K562 (cell line): ENCODE data around the gene TNNT2. TPM values are rescaled to one million over a fixed set of nuclear protein-coding genes. Genes with fewer than 3 reads are reported as not detected.

Source experiments
- ATAC-seq: fragments of 200-7000 bp; cut with Tn5 transposase; 3 replicates; pipeline ENCODE4 v1.9.1; 2020; ENCODE audit warnings: moderate library complexity
- BruUV-seq: library from RNA; stranded (reverse); fragments of 400-500 nt; replicated peaks from 2 replicates; lab custom pipeline; 2021; lab: Mats Ljungman, UMichigan
- CTCF ChIA-PET: fragments of 300-600 bp; formaldehyde crosslinking; extraction: SDS; loops from one replicate; lab custom pipeline; 2021; ENCODE audit warnings: low intra/inter-chr PET ratio; lab: Yijun Ruan, JAX
- POLR2A ChIA-PET: fragments of 300-600, 350-650 bp; sonication (Branson Sonifier 250); formaldehyde crosslinking; extraction: SDS; loops from one replicate; lab custom pipeline; 2021; ENCODE audit warnings: antibody characterized with exemption, inconsistent platforms; lab: Yijun Ruan, JAX
- DNase-seq, 4 experiments: peaks; one replicate each; pipeline versions ENCODE4 v3.0.0 to v3.0.0-alpha.2; 2011 to 2018; ENCODE audit warnings: low spot score in 3 of 4, mixed read lengths in 3 of 4; ENCODE audit errors: extremely low read depth in 1 of 4
- FAIRE-seq: peaks from 2 replicates; lab custom pipeline; 2011; peaks lifted over from hg19 to GRCh38; lab: Jason Lieb, UNC
- H2AFZ ChIP-seq: 2 replicates; pipeline ENCODE4 v1.6.0; 2011; ENCODE audit warnings: low read depth, low read length, control low read depth, inconsistent platforms
- H3K27ac ChIP-seq: fragments of 200-600 bp; 3 replicates; pipeline ENCODE4 v1.8.0; 2011; ENCODE audit warnings: low read depth, mild to moderate bottlenecking, control low read depth, inconsistent platforms, low read length, moderate library complexity, mixed read lengths; ENCODE audit errors: extremely low read depth
- H3K27me3 ChIP-seq, 2 experiments: fragments of 300-600 bp in 1 of 2; 2 replicates in 1 of 2; 3 replicates in 1 of 2; pipeline versions ENCODE4 v1.6.0 to v1.8.0; 2011; ENCODE audit warnings: inconsistent platforms in 2 of 2, low read length in 2 of 2, mild to moderate bottlenecking in 1 of 2, mixed read lengths in 1 of 2, moderate library complexity in 1 of 2; ENCODE audit not compliant: control insufficient read depth in 2 of 2, insufficient read depth in 2 of 2
- H3K36me3 ChIP-seq: fragments of 300-600 bp; 3 replicates; pipeline ENCODE4 v1.8.0; 2011; ENCODE audit warnings: mild to moderate bottlenecking, low read length, inconsistent platforms; ENCODE audit not compliant: control insufficient read depth, insufficient read depth
- H3K4me1 ChIP-seq, 2 experiments: fragments of 200-600 bp in 1 of 2; replicated peaks in 1 of 2; 2 replicates in 1 of 2; 3 replicates in 1 of 2; pipeline versions ENCODE4 v1.5.1 to v1.8.0; 2011; ENCODE audit warnings: inconsistent platforms in 2 of 2, low read length in 2 of 2, mild to moderate bottlenecking in 1 of 2, mixed read lengths in 1 of 2, moderate library complexity in 1 of 2; ENCODE audit not compliant: control insufficient read depth in 2 of 2, insufficient read depth in 2 of 2
- H3K4me2 ChIP-seq: 2 replicates; pipeline ENCODE4 v1.6.1; 2011; ENCODE audit warnings: low read length, control low read depth, inconsistent platforms, mixed read lengths; ENCODE audit not compliant: insufficient read depth
- H3K4me3 ChIP-seq: fragments of 200-600 bp; sonication (generic), shearing (Covaris generic); 2 replicates; pipeline ENCODE4 v1.5.1; 2016; ENCODE audit warnings: control low read depth, inconsistent platforms
- H3K79me2 ChIP-seq: fragments of 200-600 bp; 3 replicates; pipeline ENCODE4 v1.8.0; 2011; ENCODE audit warnings: low read length, inconsistent platforms; ENCODE audit not compliant: control insufficient read depth, insufficient read depth
- H3K9ac ChIP-seq, 2 experiments: 2 replicates each; pipeline versions ENCODE4 v1.6.0 to v1.6.1; 2011; ENCODE audit warnings: low read depth in 2 of 2, low read length in 2 of 2, control low read depth in 1 of 2, inconsistent platforms in 1 of 2, mild to moderate bottlenecking in 1 of 2, mixed read lengths in 1 of 2; ENCODE audit not compliant: insufficient read depth in 1 of 2
- H3K9me1 ChIP-seq: one replicate; pipeline ENCODE4 v1.6.0; 2011; ENCODE audit warnings: inconsistent platforms, mild to moderate bottlenecking, low read length, moderate library complexity; ENCODE audit not compliant: control insufficient read depth, insufficient read depth
- H3K9me3 ChIP-seq: replicated peaks from 2 replicates; pipeline ENCODE4 v1.5.1; 2011; ENCODE audit warnings: low read depth, low read length, inconsistent platforms; ENCODE audit not compliant: control insufficient read depth, insufficient read depth
- H4K20me1 ChIP-seq: replicated peaks from 2 replicates; pipeline ENCODE4 v1.6.1; 2011; ENCODE audit warnings: low read length, inconsistent platforms, mixed read lengths; ENCODE audit not compliant: control insufficient read depth, insufficient read depth
- ARID3A ChIP-seq: IDR thresholded peaks from 2 replicates; pipeline ENCODE4 v1.6.1; 2012; ENCODE audit warnings: low read depth, low read length, improper control_type of control experiment, borderline replicate concordance
- CBFA2T2 ChIP-seq: fragments of 450-650 bp; conservative IDR thresholded peaks from 2 replicates; pipeline ENCODE4 v1.6.1; 2017; ENCODE audit warnings: mild to moderate bottlenecking
- EZH2 ChIP-seq: IDR thresholded peaks from 2 replicates; pipeline ENCODE4 v1.6.1; 2012; ENCODE audit warnings: low read depth, mild to moderate bottlenecking, inconsistent platforms, low read length, borderline replicate concordance
- LCOR ChIP-seq: sonication (generic); formaldehyde crosslinking; IDR thresholded peaks from 2 replicates; pipeline ENCODE4 v1.8.0; 2022; ENCODE audit warnings: mild to moderate bottlenecking, missing genetic modification reagents
- NR0B1 ChIP-seq: fragments of 450-650 bp; IDR thresholded peaks from one replicate; pipeline ENCODE4 v1.6.1; 2018; ENCODE audit warnings: mild to moderate bottlenecking, moderate library complexity; ENCODE audit not compliant: partially characterized antibody
- PRMT5 ChIP-seq: sonication (generic); formaldehyde crosslinking; IDR thresholded peaks from 2 replicates; pipeline ENCODE4 v1.5.0; 2020; ENCODE audit warnings: missing genetic modification reagents
- RREB1 ChIP-seq: fragments of 250-450 bp; sonication (Bioruptor Pico); IDR thresholded peaks from 2 replicates; pipeline ENCODE4 v1.4.0; 2020
- SUPT5H ChIP-seq: fragments of 450-650 bp; IDR thresholded peaks from 2 replicates; pipeline ENCODE4 v1.6.1; 2016
- TRIM24 ChIP-seq, 2 experiments: fragments of 450-650 bp; IDR thresholded peaks; 2 replicates each; pipeline ENCODE4 v1.6.1; 2016
- ZBTB43 ChIP-seq: sonication (generic); formaldehyde crosslinking; IDR thresholded peaks from 2 replicates; pipeline ENCODE4 v1.8.0; 2023; ENCODE audit warnings: mild to moderate bottlenecking, missing genetic modification reagents
- ZC3H8 ChIP-seq: fragments of 450-650 bp; IDR thresholded peaks from 2 replicates; pipeline ENCODE4 v1.6.1; 2017
- ZNF274 ChIP-seq: IDR thresholded peaks from 2 replicates; pipeline ENCODE4 v1.6.1; 2011; ENCODE audit warnings: low read depth, mild to moderate bottlenecking, low read length, moderate library complexity, borderline replicate concordance
- ZNF408 ChIP-seq: fragments of 250-450 bp; sonication (Bioruptor Pico); IDR thresholded peaks from 2 replicates; pipeline ENCODE4 v1.4.0; 2020; ENCODE audit warnings: low read depth, mild to moderate bottlenecking, moderate library complexity
- WGBS: fragments of 100-300 bp; shearing (Covaris generic); methylation state at CpG from one replicate; pipeline ENCODE4 v1.1.6; 2016; ENCODE audit warnings: low coverage, mixed read lengths; ENCODE audit not compliant: insufficient coverage; ENCODE audit errors: missing lambda C conversion rate; 5-methylcytosine and 5-hydroxymethylcytosine counted together
- in situ Hi-C: fragments of 300-500 bp; cut with MboI; formaldehyde crosslinking; loops from 4 replicates; pipeline ENCODE4 v1.15.0; 2018; ENCODE audit warnings: inconsistent platforms, mixed read lengths
- intact Hi-C: fragments of 100-400 bp; cut with micrococcal nuclease; formaldehyde crosslinking; loops from 2 replicates; pipeline ENCODE4 v1.14.2; 2022
- polyA plus RNA-seq, 8 experiments: library from polyadenylated mRNA; depleted of rRNA in 4 of 8; stranded (reverse) in 5 of 8; unstranded in 3 of 8; fragments of >200 nt; fragmentation: Nextera tagmentation in 2 of 8; fragmentation: Illumina TruSeq in 1 of 8; extraction: Ambion mirVana in 2 of 8; extraction: Trizol in 1 of 8; gene quantifications; 2 replicates each; pipeline versions ENCODE4 v1.2.1 to v1.2.3, GENCODE V29; 2011 to 2014; ENCODE audit warnings: inconsistent platforms in 1 of 8, missing spikeins in 1 of 8
- total RNA-seq, 7 experiments: library from RNA; depleted of rRNA in 6 of 7; stranded (reverse); fragments of >200 nt in 6 of 7; fragmentation: Illumina TruSeq in 2 of 7; extraction: Trizol in 2 of 7; gene quantifications; 2 replicates each; pipeline versions ENCODE4 v1.2.1 to v1.2.3, GENCODE V29; 2011 to 2021; ENCODE audit warnings: low replicate concordance in 1 of 7

Gene TNNT2
- total and polyA plus RNA-seq, 9 of the 15 experiments (the other 6 are each of a cell fraction or from before 2014, with no cell fraction given): not detected

- no TSS peak for BruUV-seq
- ChIA-PET CTCF (no interaction called here), POLR2A (interaction anchor here (1.1 kb wide), 1 partner anchor 8 kb away, joined by 3 read pairs; no protein-coding TSS in a partner anchor)
- Histone ChIP-seq H3K79me2 (no peaks in the 10 kb centered on the region), H3K27me3 (peaks cover 5 to 77% of the 10 kb centered on the region in 2 experiments; a peak in 4 of 5 replicates), H3K27ac (no peak overlapping the region), H3K36me3 (no peaks in the 10 kb centered on the region), H3K9me3 (no peaks in the 10 kb centered on the region), H3K9ac (no peak overlapping the region), H3K4me1 (no peaks in the 10 kb centered on the region), H3K4me3 (no peak overlapping the region), H3K4me2 (no peak overlapping the region), H2AFZ (no peak overlapping the region), H4K20me1 (peaks cover 21% of the 10 kb centered on the region), H3K9me1 (peaks cover 4% of the 10 kb centered on the region)
- 2% methylated on average over 6 of the region's 6 CpGs for WGBS
- FAIRE-seq (no peak), DNase-seq (no peak), ATAC-seq (no peak)
- in situ Hi-C loops (no loop called here), intact Hi-C loops (no loop called here)
- TF ChIP-seq ARID3A (no peak), TRIM24 (IDR thresholded peaks at IDR 0.05) (no peak), ZBTB43 (CRISPR knock-in tag) (no peak), EZH2 (no peak), ZNF274 (no peak), ZC3H8 (no peak), RREB1 (CRISPR knock-in tag) (no peak), CBFA2T2 (no peak), PRMT5 (CRISPR knock-in tag) (no peak), NR0B1 (no peak), SUPT5H (no peak), LCOR (CRISPR knock-in tag) (no peak), ZNF408 (CRISPR knock-in tag) (no peak)
These were observed 5.7 kb downstream of the TNNT2 start for GRCh38 chr1:201371792-201372191.
